Measurements from ENCODE around the gene TMEM38A. TPM values are rescaled to one million over a fixed set of nuclear protein-coding genes. Genes with fewer than 3 reads are reported as not detected.

TMEM38A gene
- polyA plus RNA-seq, 1 donor from 2014 or later, result 8.6 TPM

DNA sequence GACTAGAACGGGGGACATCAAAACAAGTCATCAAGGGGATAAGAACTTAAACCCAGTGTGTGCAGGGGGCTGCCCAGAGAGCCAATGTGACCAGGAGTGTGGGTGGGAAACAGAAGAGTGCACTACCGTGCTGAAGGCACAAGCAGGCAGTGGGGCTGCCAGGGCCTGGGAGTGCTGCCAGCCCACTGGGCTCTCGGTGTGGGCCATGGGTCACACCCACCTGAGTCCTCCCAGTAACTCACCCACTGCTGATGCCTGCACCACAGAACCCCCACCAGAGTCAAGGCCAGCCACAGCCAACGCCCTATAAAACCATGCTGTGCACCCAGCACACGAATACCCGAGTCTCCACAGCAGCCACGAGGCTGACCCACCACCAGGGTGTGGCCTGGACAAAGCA is 41.5 kb upstream of the TMEM38A start:
- TF ChIP-seq RAD21 (conservative IDR thresholded peaks at IDR 0.05) (no peak), EZH2 (IDR thresholded peaks at IDR 0.05; ENCODE audit: borderline replicate concordance, insufficient read depth, low read length, poor library complexity, severe bottlenecking) (no peak), TAF1 (IDR thresholded peaks at IDR 0.05; ENCODE audit: low read depth) (no peak), MXI1 (conservative IDR thresholded peaks at IDR 0.05; ENCODE audit: poor library complexity, severe bottlenecking) (no peak), EP300 (conservative IDR thresholded peaks at IDR 0.05; ENCODE audit: poor library complexity, severe bottlenecking) (no peak), SMC3 (conservative IDR thresholded peaks at IDR 0.05; ENCODE audit: poor library complexity) (no peak), POLR2AphosphoS5 (IDR thresholded peaks at IDR 0.05) (no peak), REST (IDR thresholded peaks at IDR 0.05; ENCODE audit: borderline replicate concordance) (no peak)
- TF ChIP-seq, protein P1, sequence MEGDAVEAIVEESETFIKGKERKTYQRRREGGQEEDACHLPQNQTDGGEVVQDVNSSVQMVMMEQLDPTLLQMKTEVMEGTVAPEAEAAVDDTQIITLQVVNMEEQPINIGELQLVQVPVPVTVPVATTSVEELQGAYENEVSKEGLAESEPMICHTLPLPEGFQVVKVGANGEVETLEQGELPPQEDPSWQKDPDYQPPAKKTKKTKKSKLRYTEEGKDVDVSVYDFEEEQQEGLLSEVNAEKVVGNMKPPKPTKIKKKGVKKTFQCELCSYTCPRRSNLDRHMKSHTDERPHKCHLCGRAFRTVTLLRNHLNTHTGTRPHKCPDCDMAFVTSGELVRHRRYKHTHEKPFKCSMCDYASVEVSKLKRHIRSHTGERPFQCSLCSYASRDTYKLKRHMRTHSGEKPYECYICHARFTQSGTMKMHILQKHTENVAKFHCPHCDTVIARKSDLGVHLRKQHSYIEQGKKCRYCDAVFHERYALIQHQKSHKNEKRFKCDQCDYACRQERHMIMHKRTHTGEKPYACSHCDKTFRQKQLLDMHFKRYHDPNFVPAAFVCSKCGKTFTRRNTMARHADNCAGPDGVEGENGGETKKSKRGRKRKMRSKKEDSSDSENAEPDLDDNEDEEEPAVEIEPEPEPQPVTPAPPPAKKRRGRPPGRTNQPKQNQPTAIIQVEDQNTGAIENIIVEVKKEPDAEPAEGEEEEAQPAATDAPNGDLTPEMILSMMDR (IDR thresholded peaks at IDR 0.05; ENCODE audit: poor library complexity, severe bottlenecking), result no peak
- no peaks in the 10 kb centered on the region for H3K9me2 ChIP-seq (ENCODE audit: insufficient read depth, low read length)
- no peaks in the 10 kb centered on the region for H3K36me3 ChIP-seq (ENCODE audit: insufficient read depth, low read length)
- no peaks in the 10 kb centered on the region for H3F3A ChIP-seq (ENCODE audit: insufficient read depth, low read length, poor library complexity, severe bottlenecking)
- H3K9ac ChIP-seq (ENCODE audit: low read length), result no peak overlapping the region
- no peaks in the 10 kb centered on the region for H4K20me1 ChIP-seq (ENCODE audit: insufficient read depth)
- no peak overlapping the region for H3K4me2 ChIP-seq (ENCODE audit: low read length)
- peaks cover 69% of the 10 kb centered on the region for H3K79me2 ChIP-seq (replicated peaks; ENCODE audit: insufficient read depth, low read length)
- H2AFZ ChIP-seq (ENCODE audit: low read depth, low read length), result no peak overlapping the region
- H3K27ac ChIP-seq (ENCODE audit: low read length), result no peak overlapping the region
- H3K4me3 ChIP-seq (ENCODE audit: low read length), result no peak overlapping the region
- no peaks in the 10 kb centered on the region for H3K9me3 ChIP-seq (ENCODE audit: low read length)
- no peaks in the 10 kb centered on the region for H3K27me3 ChIP-seq (ENCODE audit: insufficient read depth, low read depth, low read length)

DNA sequence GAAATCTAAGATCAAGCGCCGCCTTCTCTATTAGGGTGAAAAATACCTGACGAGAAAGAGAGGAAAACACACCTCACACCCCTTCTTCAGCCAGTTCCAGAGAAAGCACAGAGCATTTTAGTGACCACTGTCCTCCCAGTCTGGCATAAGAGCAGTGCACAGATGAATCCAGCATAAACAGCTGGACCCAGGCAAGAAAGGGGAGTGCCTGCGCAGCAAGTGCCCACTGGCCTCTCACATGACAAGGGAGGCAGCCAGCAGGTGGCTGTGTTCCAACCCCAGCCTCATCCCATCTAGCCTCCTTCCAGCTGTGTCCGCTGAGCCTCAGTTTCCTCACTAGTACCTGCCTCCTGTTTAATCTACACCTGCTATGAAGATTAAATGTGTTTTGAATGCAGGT is 40.9 kb upstream of the TMEM38A start:
- no peaks in the 10 kb centered on the region for H3K27me3 ChIP-seq (ENCODE audit: insufficient read depth, low read depth, low read length)
- H3K4me3 ChIP-seq (ENCODE audit: low read length), result no peak overlapping the region
- no peaks in the 10 kb centered on the region for H3K9me2 ChIP-seq (ENCODE audit: insufficient read depth, low read length)
- H3K4me2 ChIP-seq (ENCODE audit: low read length), result no peak overlapping the region
- no peaks in the 10 kb centered on the region for H3K36me3 ChIP-seq (ENCODE audit: insufficient read depth, low read length)
- H2AFZ ChIP-seq (ENCODE audit: low read depth, low read length), result no peak overlapping the region
- H3K27ac ChIP-seq (ENCODE audit: low read length), result no peak overlapping the region
- no peaks in the 10 kb centered on the region for H3K9me3 ChIP-seq (ENCODE audit: low read length)
- TF ChIP-seq SMC3 (conservative IDR thresholded peaks at IDR 0.05; ENCODE audit: poor library complexity) (no peak), POLR2AphosphoS5 (IDR thresholded peaks at IDR 0.05) (no peak), MXI1 (conservative IDR thresholded peaks at IDR 0.05; ENCODE audit: poor library complexity, severe bottlenecking) (no peak), EZH2 (IDR thresholded peaks at IDR 0.05; ENCODE audit: borderline replicate concordance, insufficient read depth, low read length, poor library complexity, severe bottlenecking) (no peak), REST (IDR thresholded peaks at IDR 0.05; ENCODE audit: borderline replicate concordance) (no peak), RAD21 (conservative IDR thresholded peaks at IDR 0.05) (no peak), EP300 (conservative IDR thresholded peaks at IDR 0.05; ENCODE audit: poor library complexity, severe bottlenecking) (no peak)
- TF ChIP-seq, protein P1 (IDR thresholded peaks at IDR 0.05; ENCODE audit: poor library complexity, severe bottlenecking), result no peak
- no peaks in the 10 kb centered on the region for H4K20me1 ChIP-seq (ENCODE audit: insufficient read depth)
- peaks cover 69% of the 10 kb centered on the region for H3K79me2 ChIP-seq (replicated peaks; ENCODE audit: insufficient read depth, low read length)
- H3F3A ChIP-seq (ENCODE audit: insufficient read depth, low read length, poor library complexity, severe bottlenecking), result no peaks in the 10 kb centered on the region
- H3K9ac ChIP-seq (ENCODE audit: low read length), result no peak overlapping the region

Measured in neural cell (in vitro differentiated cells).